Spleen (tissue), 11 donors: ENCODE results near the gene ATXN1. TPM values are rescaled to one million over a fixed set of nuclear protein-coding genes. Genes with fewer than 3 reads are reported as not detected.
"Not testable (repeated sequence)": the region's sequence is repeated elsewhere in the genome, so short reads cannot be mapped to it uniquely, and the experiment has no call there.

Experiments used
- DNase-seq: peaks from one replicate; pipeline ENCODE4 v3.0.0-alpha.2; 2020
- H3K27ac ChIP-seq, 8 donors: fragments of 200-600 bp; sonication (generic) in 7 of 8; 1 replicate in 4 of 8; 2 replicates in 4 of 8; pipeline versions ENCODE4 v1.5.0 to v1.8.0; 2016 to 2021; ENCODE audit warnings: inconsistent platforms in 4 of 8, mild to moderate bottlenecking in 4 of 8, moderate library complexity in 1 of 8
- H3K27me3 ChIP-seq, 7 donors: fragments of 200-600 bp; sonication (generic) in 6 of 7; replicated peaks in 1 of 7; 1 replicate in 4 of 7; 2 replicates in 3 of 7; pipeline versions ENCODE4 v1.5.0 to v1.8.0; 2016 to 2021; ENCODE audit warnings: inconsistent platforms in 3 of 7, mild to moderate bottlenecking in 1 of 7
- H3K36me3 ChIP-seq, 6 donors: fragments of 200-600 bp; sonication (generic) in 5 of 6; 1 replicate in 4 of 6; 2 replicates in 2 of 6; pipeline versions ENCODE4 v1.5.0 to v1.8.0; 2016 to 2021; ENCODE audit warnings: inconsistent platforms in 2 of 6
- H3K4me1 ChIP-seq, 6 donors: fragments of 200-600 bp; sonication (generic) in 5 of 6; 1 replicate in 3 of 6; 2 replicates in 3 of 6; pipeline versions ENCODE4 v1.5.0 to v1.8.0; 2016 to 2021; ENCODE audit warnings: inconsistent platforms in 3 of 6
- H3K4me3 ChIP-seq, 8 donors: fragments of 200-600 bp; sonication (generic) in 7 of 8; 1 replicate in 4 of 8; 2 replicates in 4 of 8; pipeline versions ENCODE4 v1.5.0 to v1.8.0; 2016 to 2021; ENCODE audit warnings: inconsistent platforms in 4 of 8, mild to moderate bottlenecking in 4 of 8, moderate library complexity in 2 of 8
- H3K9me3 ChIP-seq, 8 donors: fragments of 200-600 bp; sonication (generic) in 7 of 8; 1 replicate in 4 of 8; 2 replicates in 4 of 8; pipeline versions ENCODE4 v1.5.0 to v1.8.0; 2016 to 2021; ENCODE audit warnings: inconsistent platforms in 4 of 8
- CTCF ChIP-seq, 11 experiments: fragments of 200-600 bp in 7 of 11; fragments of 450-650 bp in 4 of 11; sonication (generic) in 4 of 11; IDR thresholded peaks in 8 of 11; conservative IDR thresholded peaks in 3 of 11; 1 replicate in 7 of 11; 2 replicates in 4 of 11; pipeline versions ENCODE4 v1.4.0 to v1.8.0; 2016 to 2021; ENCODE audit warnings: antibody characterized with exemption in 11 of 11, inconsistent platforms in 4 of 11, mild to moderate bottlenecking in 1 of 11
- POLR2A ChIP-seq, 3 donors: fragments of 450-650 bp; IDR thresholded peaks; one replicate each; pipeline ENCODE4 v1.5.1; 2017; ENCODE audit warnings: antibody characterized with exemption in 3 of 3, mild to moderate bottlenecking in 1 of 3
- POLR2AphosphoS5 ChIP-seq, 3 donors: sonication (generic); formaldehyde crosslinking; IDR thresholded peaks; one replicate each; pipeline ENCODE4 v1.5.1; 2017; ENCODE audit warnings: antibody characterized with exemption in 3 of 3
- WGBS, 5 donors: extraction: QIAGEN DNeasy Blood & Tissue Kit in 3 of 5; methylation state at CpG; one replicate each; pipeline versions ENCODE4 v1.1.5 to v1.1.7; 2013 to 2018; 5-methylcytosine and 5-hydroxymethylcytosine counted together
- intact Hi-C: fragments of 100-400 bp; cut with DNase I; formaldehyde crosslinking; loops from one replicate; pipeline ENCODE4 v1.15.0; 2023; ENCODE audit warnings: low total_unique reads
- polyA plus RNA-seq, 3 donors: library from polyadenylated mRNA; stranded (reverse); fragments of 200-250 nt; gene quantifications; one replicate each; pipeline ENCODE4 v1.2.1, GENCODE V29; 2013
- total RNA-seq, 7 donors: library from RNA; depleted of rRNA in 3 of 7; stranded (reverse); fragments of >200 nt in 3 of 7; fragmentation: NEBNext Ultra II Directional in 4 of 7; extraction: Animal tissue kit (Norgen Biotek cat#: 25700) in 4 of 7; gene quantifications; one replicate each; pipeline versions ENCODE4 v1.1.0 to v1.2.1, GENCODE V29; 2016 to 2021
- donor health status: healthy with polysubstance abuse.
- donor health status: DM: no; HTN: no; CAD: no; lungs with moderate emphysema.
- donor health status: DM: no; HTN: no; CAD: no.
- donor health status: Bipolar disorder and iron deficiency.
- donor health status: healthy.
- donor health status: DM: no; HTN: no; CAD: no.
- donor health status: DM: yes; HTN: yes; CAD: no.

ATXN1 gene
- total and polyA plus RNA-seq, 10 donors = 3.5 to 123 (median 73.9) TPM

GRCh38 chr6:16464045-16464444, 297.2 kb downstream of the ATXN1 start:
- DNase-seq = no peak
- peaks cover 0 to 11% (median 0%) of the 10 kb centered on the region in 6 donors for H3K4me1 ChIP-seq

GRCh38 chr6:16463246-16463645, 298.0 kb downstream of the ATXN1 start:
- H3K4me1 ChIP-seq, H3K27ac ChIP-seq, H3K4me3 ChIP-seq, H3K9me3 ChIP-seq, H3K27me3 ChIP-seq, H3K36me3 ChIP-seq, intact Hi-C loops, DNase-seq: not testable (repeated sequence)
- WGBS, 5 donors = 97 to 98% (median 98%) methylated on average over 4 of the region's 4 CpGs

More at GRCh38 chr6:16464045-16464444, 297.2 kb downstream of the ATXN1 start:
- no peak overlapping the region for H3K27ac ChIP-seq
- WGBS, 5 donors = 94 to 98% (median 94%) methylated on average over 3 of the region's 3 CpGs
- no peak overlapping the region for H3K4me3 ChIP-seq
- intact Hi-C loops = no loop called here
- H3K9me3 ChIP-seq = no peaks in the 10 kb centered on the region
- H3K27me3 ChIP-seq = no peaks in the 10 kb centered on the region
- TF ChIP-seq POLR2AphosphoS5 (IDR thresholded peaks at IDR 0.05) (no peak), CTCF (IDR thresholded peaks at IDR 0.05 in 8 of 11, conservative IDR thresholded peaks at IDR 0.05 in 3 of 11) (no peak), POLR2A (IDR thresholded peaks at IDR 0.05) (no peak)
- H3K36me3 ChIP-seq = peaks cover 0 to 4% (median 0%) of the 10 kb centered on the region in 6 donors

DNA sequence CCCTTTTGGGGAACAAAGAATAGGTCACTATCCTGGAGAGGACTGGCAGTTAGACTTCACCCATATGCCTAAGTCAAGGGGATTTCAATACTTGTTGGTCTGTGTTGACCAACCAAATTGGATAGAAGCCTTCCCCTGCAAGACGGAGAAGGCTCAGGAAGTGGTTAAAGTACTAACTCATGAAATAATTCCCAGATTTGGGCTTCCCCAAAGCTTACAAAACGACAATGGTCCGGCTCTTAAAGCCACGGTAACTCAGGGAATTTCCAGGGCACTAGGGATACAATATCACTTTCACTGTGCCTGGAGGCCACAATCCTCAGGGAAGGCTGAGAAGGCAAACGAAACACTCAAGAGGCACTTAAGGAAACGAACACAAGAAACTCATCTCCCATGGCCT, 299.8 kb downstream of the ATXN1 start:
- H3K4me3 ChIP-seq = no peak overlapping the region
- TF ChIP-seq POLR2A (IDR thresholded peaks at IDR 0.05) (no peak), CTCF (IDR thresholded peaks at IDR 0.05 in 8 of 11, conservative IDR thresholded peaks at IDR 0.05 in 3 of 11) (no peak), POLR2AphosphoS5 (IDR thresholded peaks at IDR 0.05) (no peak)
- peaks cover 0 to 6% (median 0%) of the 10 kb centered on the region in 6 donors for H3K36me3 ChIP-seq
- no peak for DNase-seq
- H3K9me3 ChIP-seq = peaks cover 0 to 4% (median 0%) of the 10 kb centered on the region in 8 donors
- 53 to 61% (median 57%) methylated on average over 6 of the region's 6 CpGs for WGBS, 5 donors
- no peaks in the 10 kb centered on the region for H3K4me1 ChIP-seq
- H3K27me3 ChIP-seq = no peaks in the 10 kb centered on the region
- intact Hi-C loops = no loop called here
- no peak overlapping the region for H3K27ac ChIP-seq

- 74 to 88% (median 86%) methylated on average over 5 of the region's 5 CpGs for WGBS, 5 donors
- H3K36me3 ChIP-seq = peaks cover 0 to 15% (median 0%) of the 10 kb centered on the region in 6 donors
- H3K4me3 ChIP-seq, intact Hi-C loops, H3K4me1 ChIP-seq, H3K27ac ChIP-seq, DNase-seq, H3K27me3 ChIP-seq: not testable (repeated sequence)
- peaks cover 0 to 14% (median 8%) of the 10 kb centered on the region in 8 donors for H3K9me3 ChIP-seq
Measured at GRCh38 chr6:16459472-16459871, 301.8 kb downstream of the ATXN1 start.

DNA sequence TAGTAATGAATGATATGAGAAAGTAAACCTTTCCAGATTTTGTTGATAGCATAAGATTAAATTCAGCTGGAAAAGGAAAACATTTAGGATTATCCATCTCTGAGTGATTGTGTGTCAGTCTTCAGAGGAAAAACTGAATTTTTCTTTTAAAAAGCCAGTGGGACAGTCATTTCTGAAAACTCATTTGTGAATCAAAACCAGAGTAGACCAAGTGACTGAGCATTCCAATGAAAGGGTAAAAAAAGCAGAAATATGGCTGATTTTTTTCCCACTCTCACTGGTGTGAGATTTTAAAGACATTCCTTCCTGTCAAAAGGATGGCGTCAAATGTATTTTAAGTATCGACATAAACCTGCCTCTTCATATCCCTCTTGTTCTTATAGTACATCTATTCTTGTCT, 308.9 kb downstream of the ATXN1 start:
- no peaks in the 10 kb centered on the region for H3K27me3 ChIP-seq
- no peak overlapping the region for H3K4me3 ChIP-seq
- peaks cover 0 to 14% (median 8%) of the 10 kb centered on the region in 8 donors for H3K9me3 ChIP-seq
- no peak for DNase-seq
- no peaks in the 10 kb centered on the region for H3K4me1 ChIP-seq
- no peak for TF ChIP-seq POLR2AphosphoS5 (IDR thresholded peaks at IDR 0.05)
- no peak for TF ChIP-seq POLR2A (IDR thresholded peaks at IDR 0.05)
- TF ChIP-seq CTCF (IDR thresholded peaks at IDR 0.05 in 8 of 11, conservative IDR thresholded peaks at IDR 0.05 in 3 of 11) = no peak
- 76 to 93% (median 86%) methylated on average over 2 of the region's 2 CpGs for WGBS, 5 donors
- H3K36me3 ChIP-seq = peaks cover 0 to 11% (median 0%) of the 10 kb centered on the region in 6 donors
- intact Hi-C loops = no loop called here
- H3K27ac ChIP-seq = no peak overlapping the region
